PFSK-1 (cell line): ENCODE results near the gene SRMS.

Experiments used
- POLR2AphosphoS5 ChIP-seq: IDR thresholded peaks from 2 replicates; pipeline ENCODE4 v1.6.1; 2012; ENCODE audit warnings: low read depth, mild to moderate bottlenecking, control low read depth, low read length, moderate library complexity
- REST ChIP-seq, 2 experiments: IDR thresholded peaks; 2 replicates each; pipeline versions ENCODE4 v1.6.1 to v1.8.0; 2011 to 2012; ENCODE audit warnings: low read depth in 2 of 2, low read length in 2 of 2, control low read depth in 1 of 2, inconsistent platforms in 1 of 2, mild to moderate bottlenecking in 1 of 2, moderate library complexity in 1 of 2; ENCODE audit not compliant: insufficient read depth in 1 of 2
- SIN3A ChIP-seq: IDR thresholded peaks from 2 replicates; pipeline ENCODE4 v1.6.1; 2012; ENCODE audit warnings: mild to moderate bottlenecking, low read length, moderate library complexity, borderline replicate concordance; ENCODE audit not compliant: insufficient read depth
- TAF1 ChIP-seq: IDR thresholded peaks from 2 replicates; pipeline ENCODE4 v1.6.1; 2012; ENCODE audit warnings: low read length, control low read depth, borderline replicate concordance; ENCODE audit not compliant: insufficient read depth

- TF ChIP-seq TAF1 (no peak), POLR2AphosphoS5 (no peak), SIN3A (no peak), REST (IDR thresholded peaks at IDR 0.05; ENCODE audit: insufficient read depth in 1 of 2, low read depth in 2 of 2, low read length in 2 of 2) (no peak)
Observed at GRCh38 chr20:63568170-63568981, 20.8 kb upstream of the SRMS start.
